ENCODE results near the gene GPR108.
A peak's percentile ranks its signal among the peaks of the same experiment; 100 is the strongest.

- TF ChIP-seq CTCF (conservative IDR thresholded peaks at IDR 0.05; ENCODE audit: low read depth, low read length) (peak; percentile 86), EZH2 (IDR thresholded peaks at IDR 0.05; ENCODE audit: borderline replicate concordance, low read depth, low read length, poor library complexity, severe bottlenecking) (no peak)
Observed at GRCh38 chr19:6737873-6738786, 750 bp upstream of the GPR108 start.
